HL-60 (cell line): Measurements from ENCODE around the gene TPM4.

ENCODE experiments used
- DNase-seq, 2 experiments: peaks; one replicate each; pipeline ENCODE4 v3.0.0-alpha.2; 2010 to 2020; ENCODE audit warnings: low read depth in 1 of 2, low spot score in 1 of 2
- H3K27ac ChIP-seq: fragments of 250-450 bp; sonication (Bioruptor Pico); replicated peaks from 2 replicates; pipeline ENCODE4 v1.5.1; 2020; ENCODE audit warnings: mild to moderate bottlenecking, moderate library complexity
- H3K27me3 ChIP-seq: fragments of 250-450 bp; sonication (Bioruptor Pico); 2 replicates; pipeline ENCODE4 v1.5.1; 2021; ENCODE audit warnings: mild to moderate bottlenecking, moderate library complexity; ENCODE audit not compliant: insufficient read depth, poor library complexity, severe bottlenecking
- H3K4me3 ChIP-seq: replicated peaks from 2 replicates; pipeline ENCODE4 v1.5.1; 2011; ENCODE audit warnings: mild to moderate bottlenecking, control low read depth, low read length; ENCODE audit not compliant: insufficient read depth
- CTCF ChIP-seq: IDR thresholded peaks from one replicate; pipeline ENCODE4 v1.5.1; 2011; ENCODE audit warnings: low read length, control low read depth, inconsistent platforms; ENCODE audit not compliant: insufficient read depth
- GABPA ChIP-seq: IDR thresholded peaks from 2 replicates; pipeline ENCODE4 v1.6.1; 2012; ENCODE audit warnings: low read depth
- POLR2AphosphoS5 ChIP-seq: IDR thresholded peaks from 2 replicates; pipeline ENCODE4 v1.6.1; 2012; ENCODE audit warnings: low read depth
- REST ChIP-seq: IDR thresholded peaks from 2 replicates; pipeline ENCODE4 v1.6.1; 2012; ENCODE audit warnings: low read depth; ENCODE audit not compliant: insufficient replicate concordance
- SPI1 ChIP-seq: IDR thresholded peaks from 2 replicates; pipeline ENCODE4 v1.6.1; 2012; ENCODE audit warnings: low read depth, mild to moderate bottlenecking, borderline replicate concordance

The TPM4 gene

GRCh38 chr19:16075430-16076153 is 703 bp upstream of the TPM4 start:
- TF ChIP-seq CTCF (no peak), GABPA (no peak), SPI1 (no peak), POLR2AphosphoS5 (no peak; the same call in 1 of the 2 replicates), REST (no peak)
- Histone ChIP-seq H3K4me3 (peak overlapping the region; percentile 56), H3K27ac (peak overlapping the region; percentile 51), H3K27me3 (no peaks in the 10 kb centered on the region)
- no peak for DNase-seq

GRCh38 chr19:16076958-16077611 is 790 bp downstream of the TPM4 start:
- TF ChIP-seq SPI1 (no peak), GABPA (no peak), POLR2AphosphoS5 (no peak), REST (no peak), CTCF (no peak)
- Histone ChIP-seq H3K27me3 (no peaks in the 10 kb centered on the region), H3K4me3 (peak overlapping the region; percentile 56), H3K27ac (peak overlapping the region; percentile 77)
- no peak for DNase-seq

GRCh38 chr19:16077984-16078758 is 1.9 kb downstream of the TPM4 start:
- TF ChIP-seq CTCF (no peak), POLR2AphosphoS5 (no peak), REST (no peak), SPI1 (no peak), GABPA (no peak)
- Histone ChIP-seq H3K27me3 (no peaks in the 10 kb centered on the region), H3K27ac (peak overlapping the region; percentile 77), H3K4me3 (peak overlapping the region; percentile 56)
- DNase-seq: no peak
